T-helper 9 cell (primary cell): ENCODE measurements around the gene CFAP57.

Experiments used
- DNase-seq: peaks from one replicate; pipeline ENCODE4 v3.0.0-alpha.2; 2020

Gene CFAP57

DNA sequence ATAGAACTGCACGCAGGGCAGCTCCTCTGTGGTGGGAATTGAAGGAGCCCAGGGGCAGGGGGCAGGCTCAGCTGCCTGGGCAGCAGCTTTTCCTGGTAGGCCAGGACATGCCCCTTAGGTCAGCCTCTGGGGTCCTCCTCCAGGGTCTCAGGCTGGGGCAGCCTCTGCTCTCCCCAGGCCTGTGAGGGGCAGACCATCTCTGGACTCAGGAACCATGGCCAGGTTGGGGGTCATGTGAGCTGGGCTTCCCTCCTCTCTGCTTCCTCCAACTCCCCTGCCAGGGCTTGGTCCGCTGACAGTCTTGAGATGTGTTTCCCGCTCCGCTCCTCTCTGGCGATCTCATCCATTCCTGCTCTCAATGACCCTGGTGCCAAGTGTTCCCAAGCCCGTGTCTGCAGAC lies 107.5 kb downstream of the CFAP57 start:
- DNase-seq, result no peak

DNA sequence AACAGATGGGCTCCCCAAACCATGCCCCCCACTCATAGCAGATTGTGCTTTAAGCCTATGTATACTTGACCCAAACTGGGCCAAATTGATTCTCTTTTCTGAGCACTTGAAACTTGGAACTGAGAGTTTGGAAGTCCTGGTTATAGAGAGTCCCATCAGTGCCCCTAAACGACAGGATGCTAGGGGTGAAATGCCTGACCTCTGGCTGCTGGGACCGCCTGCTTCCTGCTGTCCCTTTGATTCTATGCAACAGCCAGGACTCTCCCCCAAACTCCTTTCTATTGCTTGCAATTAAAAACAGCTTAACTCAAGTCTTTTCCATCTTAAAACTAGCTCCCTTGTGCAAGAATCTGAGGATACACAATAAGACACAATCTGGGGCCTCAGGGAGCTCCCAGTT lies 108.6 kb downstream of the CFAP57 start:
- DNase-seq, result no peak

DNA sequence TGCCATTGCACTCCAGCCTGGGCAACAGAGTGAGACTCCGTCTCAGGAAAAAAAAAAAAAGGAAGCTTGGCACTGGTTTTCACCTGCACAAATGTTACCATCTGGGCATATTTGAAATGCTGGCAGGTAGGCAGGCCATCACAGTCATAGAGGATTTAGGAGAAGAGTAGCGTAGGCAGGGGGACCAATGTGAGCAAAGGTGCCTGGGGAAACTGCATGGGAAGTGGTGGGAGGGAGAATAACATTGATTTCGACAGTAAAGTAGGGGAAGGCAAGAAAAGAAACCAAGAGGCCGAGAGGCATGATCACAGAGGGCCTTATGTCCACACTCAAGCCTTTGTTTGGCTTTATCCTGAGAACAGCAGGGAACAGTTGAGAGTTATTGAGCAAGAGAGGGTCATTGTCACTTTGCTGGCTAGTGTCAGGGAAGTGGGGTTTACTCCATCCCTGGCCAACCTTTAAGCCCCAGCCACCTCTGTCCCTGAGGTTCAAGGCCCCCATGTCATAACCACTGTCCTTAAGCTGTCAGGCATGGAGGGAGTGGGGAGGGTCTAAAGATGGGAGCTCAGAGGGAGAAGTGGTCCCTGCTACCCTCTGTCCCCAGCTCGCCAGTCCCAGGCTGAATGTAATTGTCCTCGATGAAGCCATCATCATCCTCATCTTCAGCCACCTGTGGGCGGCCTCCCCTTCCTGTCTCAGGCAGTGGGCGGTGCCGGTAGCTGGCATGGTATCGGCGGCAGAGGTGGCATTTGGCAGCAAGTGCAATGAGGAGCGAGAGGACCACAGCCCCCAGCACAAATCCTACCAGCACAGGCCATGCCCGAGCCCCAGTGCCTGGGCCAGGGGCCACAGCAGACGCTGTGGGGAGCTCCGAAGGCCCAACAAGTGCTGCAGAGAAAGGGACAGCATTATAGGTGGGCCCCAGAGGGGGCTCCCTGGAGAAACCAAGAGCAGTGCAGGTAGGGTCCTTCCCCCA lies 110.4 kb downstream of the CFAP57 start:
- no peak for DNase-seq

DNA sequence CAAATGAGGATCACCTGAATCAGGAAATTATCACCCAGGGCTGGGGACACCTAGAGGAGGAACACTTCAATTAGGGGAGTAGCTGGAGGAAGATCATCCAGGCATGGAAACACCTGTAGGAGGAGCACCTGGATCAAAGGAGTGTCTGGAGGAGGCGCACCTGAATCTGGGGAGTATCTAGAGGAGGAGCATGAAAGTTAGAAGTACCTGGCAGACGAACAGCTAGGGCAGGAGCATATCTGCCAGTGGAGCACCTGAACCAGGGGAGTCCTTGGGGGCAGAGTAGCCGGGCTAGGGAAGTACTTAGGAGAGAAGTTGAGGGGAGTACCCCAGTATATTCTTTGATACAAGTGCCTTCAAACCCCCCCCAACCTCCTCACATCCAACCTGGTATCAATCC lies 111.9 kb downstream of the CFAP57 start:
- no peak for DNase-seq

DNA sequence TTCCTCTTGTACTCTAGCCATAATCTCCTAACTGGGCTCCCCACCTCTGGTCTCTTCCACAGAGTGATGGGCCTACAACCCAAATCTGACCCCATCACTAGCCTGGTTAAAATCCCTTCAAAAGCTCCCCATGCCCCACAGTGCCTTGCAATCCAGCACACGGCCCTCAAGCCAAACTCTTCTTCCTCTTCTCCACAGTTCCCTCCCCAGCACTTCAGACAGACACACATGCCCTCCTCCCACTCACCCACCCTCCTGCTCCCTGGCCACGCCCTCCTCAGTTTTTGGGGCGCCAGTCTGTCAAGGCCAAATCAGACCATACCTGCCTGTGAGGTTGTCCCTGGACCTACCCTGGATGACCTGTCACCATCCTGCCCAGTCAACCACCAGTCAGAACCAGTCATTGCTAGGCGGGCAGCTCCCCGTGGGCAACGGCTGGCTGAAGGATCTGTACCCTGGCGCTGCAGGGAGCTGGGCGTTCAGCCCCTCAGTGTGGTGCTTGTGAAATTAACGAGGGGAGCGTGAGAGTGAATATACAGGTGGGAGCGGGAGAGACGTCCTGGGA lies 112.5 kb downstream of the CFAP57 start:
- DNase-seq, result no peak

DNA sequence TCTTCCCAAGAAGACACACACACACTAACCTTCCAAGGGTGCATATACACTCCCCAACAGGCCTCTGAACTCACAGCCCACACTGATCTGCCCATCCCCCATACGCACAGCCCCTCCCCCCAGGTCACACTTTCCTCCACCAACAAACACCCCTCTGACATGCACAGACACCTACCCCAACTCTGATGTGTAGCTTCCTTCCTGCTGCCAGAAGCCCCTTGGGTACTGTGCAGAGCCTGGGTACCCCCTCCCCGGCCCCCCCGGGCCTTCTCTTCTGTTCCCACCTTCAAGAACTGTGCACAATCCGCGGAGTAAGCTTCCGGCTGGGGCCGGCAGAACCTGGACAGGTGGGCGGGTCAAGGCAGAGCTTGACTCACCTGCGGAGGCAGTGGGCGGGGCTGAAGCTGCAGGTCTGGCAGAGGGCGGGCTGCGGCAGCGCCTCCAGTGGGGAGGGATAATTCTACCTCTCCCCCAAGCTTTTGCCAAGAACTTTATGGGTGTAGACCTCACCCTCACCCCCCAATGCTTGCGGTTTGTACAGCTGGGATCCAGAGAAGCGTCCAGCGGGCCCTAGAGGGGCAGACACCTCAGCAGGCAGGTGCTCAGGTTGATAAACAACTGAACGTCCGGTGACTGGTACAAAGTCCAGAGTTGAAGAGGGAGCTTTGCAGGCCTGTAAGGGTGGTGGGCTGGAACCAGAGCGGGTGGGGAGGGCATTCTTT lies 113.3 kb downstream of the CFAP57 start, which contains the start of gene C1orf210:
Gene C1orf210 (minus strand): TSS at position 313 of the 722 bp plus-strand sequence. CDS start 2,311 bp downstream, outside the sequence.
- DNase-seq, result no peak

DNA sequence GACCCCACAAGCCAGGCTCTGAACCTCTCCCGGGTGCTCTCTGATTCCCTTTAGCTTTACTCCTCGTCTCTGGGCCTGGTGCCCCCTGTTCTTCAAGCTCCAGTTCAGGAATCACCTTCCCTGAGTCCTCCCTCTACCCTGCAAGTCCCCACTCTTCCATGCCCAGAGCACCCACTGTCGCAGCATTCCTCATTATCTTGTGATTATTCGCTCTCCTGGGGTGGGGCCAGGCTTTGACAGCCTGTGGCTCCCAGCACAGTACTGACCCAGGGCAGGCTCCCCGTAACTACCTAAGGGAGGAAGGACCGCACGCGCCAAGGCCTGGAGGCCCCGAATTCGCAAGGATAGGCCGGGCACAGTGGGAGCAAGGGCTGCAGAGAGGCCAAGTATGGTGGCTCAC lies 114.0 kb downstream of the CFAP57 start:
- no peak for DNase-seq

DNA sequence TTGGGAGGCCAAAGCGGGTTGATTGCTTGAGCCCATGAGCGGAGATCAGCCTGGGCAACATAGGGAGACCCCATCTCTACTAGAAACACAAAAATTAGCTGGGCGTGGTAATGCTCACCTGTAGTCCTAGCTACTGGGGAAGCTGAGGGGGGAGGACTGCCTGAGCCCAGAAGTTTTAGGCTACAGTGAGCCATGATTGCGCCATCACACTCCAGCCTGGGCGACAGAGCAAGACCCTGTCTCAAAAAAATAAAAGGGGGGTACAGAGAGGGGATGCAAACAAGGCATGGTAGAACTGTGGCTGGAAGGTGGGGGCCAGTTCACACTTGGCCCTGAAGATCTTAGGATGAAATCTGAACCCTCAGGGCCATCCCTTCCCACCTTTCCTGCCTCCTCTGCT lies 114.4 kb downstream of the CFAP57 start:
- no peak for DNase-seq

DNA sequence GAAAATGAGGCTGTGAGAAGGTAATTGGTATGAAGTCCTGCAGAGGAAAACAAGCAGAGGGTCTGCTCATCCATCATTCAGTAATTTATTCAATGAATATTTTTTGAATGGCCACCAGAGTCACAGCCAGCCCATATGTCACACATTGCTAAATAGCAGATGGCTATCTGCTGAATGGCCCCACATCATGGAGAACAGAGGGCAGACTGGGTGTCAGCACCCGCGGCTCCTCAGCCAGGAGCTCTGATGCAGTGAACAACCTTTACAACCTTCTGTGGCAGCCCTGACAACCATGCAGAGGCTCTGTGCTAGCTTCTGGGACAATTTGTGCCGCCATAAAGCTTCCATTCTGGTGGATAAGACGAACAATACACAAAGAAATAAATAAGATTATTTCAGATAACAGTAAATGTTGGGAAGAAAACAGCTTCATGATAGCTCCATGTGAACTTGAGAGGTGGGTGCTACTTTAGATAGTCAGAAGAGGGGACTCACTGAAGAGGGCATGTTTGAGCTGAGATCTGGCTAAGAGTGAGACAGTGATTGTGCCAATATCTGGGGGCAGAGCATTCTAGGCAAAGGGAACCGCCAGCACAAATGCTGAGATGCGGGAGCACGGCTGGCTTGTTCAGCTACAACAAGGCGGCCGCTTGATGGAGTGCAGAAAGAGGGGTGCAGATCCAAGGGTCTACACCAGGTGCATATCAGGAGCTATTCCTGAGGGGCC lies 116.1 kb downstream of the CFAP57 start:
- DNase-seq, result no peak

DNA sequence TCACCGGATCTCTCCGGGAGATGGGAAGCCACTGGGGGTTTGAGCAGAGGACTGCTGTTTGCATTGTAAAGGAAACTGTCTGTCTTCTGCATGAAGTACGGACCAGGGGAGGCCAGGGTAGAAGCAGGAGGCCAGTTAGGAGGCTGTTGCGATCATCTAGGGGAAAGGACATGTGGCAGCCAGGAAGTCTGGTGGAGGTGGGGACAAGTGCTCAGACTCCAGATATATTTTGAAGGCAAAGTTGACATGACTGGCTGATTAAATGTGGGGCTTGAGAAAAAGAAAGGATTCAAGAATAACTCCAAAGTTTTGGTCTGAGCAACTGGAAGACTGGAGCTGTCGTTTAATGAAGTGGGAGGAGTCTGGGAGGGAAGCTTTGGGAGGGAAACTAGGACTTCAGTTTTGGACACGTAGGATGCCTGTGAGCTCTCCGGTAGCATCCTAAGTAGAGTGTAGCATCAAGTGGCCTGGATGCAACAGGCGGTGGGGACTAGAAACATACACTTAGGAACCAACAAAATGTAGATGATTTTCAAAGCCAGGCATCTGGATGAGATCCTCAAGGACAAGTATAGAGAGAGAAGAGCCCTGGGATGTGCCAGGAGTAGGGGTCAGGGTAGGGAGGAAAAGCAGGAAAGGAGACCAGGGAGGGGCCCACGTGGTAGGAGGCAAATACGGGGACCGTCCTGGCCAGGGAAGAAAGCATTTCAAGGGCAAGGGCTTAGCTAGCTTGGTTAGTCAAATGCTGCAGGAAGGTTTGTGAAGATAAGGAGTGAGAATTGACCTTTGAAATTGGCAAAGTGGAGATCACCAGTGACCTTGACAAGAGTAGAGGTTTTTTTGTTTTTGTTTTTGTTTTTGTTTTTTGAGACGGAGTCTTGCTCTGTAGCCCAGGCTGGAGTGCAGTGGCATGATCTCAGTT lies 116.9 kb downstream of the CFAP57 start:
- DNase-seq, result no peak

DNA sequence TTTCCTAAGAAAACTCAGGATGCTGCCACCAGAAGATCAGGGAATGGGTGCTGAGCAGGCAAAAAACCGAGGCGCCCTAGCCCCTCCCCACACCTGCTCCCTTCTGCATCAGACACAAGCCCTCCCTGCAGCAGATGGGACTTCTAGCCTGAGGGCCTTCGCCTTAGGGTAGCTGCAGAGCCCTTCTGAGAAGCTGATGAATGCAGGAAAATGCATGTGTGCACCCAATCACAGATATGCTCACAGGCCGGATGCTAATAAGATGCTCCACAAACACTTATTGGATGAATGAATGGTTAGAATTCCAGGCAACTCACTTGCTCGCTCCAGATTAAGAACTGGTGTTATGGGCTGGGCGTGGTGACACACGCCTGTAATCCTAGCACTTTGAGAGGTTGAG lies 120.1 kb downstream of the CFAP57 start:
- no peak for DNase-seq

DNA sequence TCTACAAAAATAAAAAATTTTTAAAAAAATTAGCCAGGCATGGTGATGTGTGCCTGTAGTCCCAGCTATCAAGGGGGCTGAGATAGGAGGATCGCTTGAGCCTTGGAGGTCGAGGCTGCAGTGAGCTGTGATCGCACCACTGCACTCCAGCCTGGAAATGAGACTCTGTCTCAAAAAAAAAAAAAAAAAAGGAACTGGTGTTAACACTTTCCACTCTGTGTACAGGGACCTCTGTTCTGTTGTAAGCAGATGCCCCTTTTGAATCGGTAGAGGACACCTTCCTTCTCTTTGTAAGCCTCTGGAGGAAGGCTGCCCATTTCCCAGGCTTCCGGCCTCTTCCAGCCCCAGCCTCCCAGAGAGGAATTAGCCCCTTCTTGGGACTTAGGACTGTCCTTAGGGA lies 120.5 kb downstream of the CFAP57 start:
- DNase-seq, result no peak

DNA sequence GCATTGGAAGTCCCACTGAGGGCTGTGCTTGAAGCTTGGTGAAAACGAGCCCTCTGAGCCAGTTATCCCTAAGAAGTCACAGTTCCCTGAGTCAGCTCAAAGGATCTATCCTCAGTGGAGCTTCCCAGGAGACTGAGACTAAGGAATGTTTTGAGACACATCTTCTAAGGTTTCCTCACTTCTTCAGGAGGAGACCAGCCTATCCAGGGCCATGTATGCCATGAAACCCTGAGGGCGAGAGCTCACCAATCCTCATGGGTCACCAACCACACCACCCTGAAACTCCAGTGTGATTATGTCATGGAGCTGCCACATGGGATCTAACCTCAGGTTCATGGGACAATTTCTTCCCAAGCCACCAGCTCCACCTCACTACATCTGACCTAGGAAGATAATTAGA lies 121.0 kb downstream of the CFAP57 start:
- no peak for DNase-seq

DNA sequence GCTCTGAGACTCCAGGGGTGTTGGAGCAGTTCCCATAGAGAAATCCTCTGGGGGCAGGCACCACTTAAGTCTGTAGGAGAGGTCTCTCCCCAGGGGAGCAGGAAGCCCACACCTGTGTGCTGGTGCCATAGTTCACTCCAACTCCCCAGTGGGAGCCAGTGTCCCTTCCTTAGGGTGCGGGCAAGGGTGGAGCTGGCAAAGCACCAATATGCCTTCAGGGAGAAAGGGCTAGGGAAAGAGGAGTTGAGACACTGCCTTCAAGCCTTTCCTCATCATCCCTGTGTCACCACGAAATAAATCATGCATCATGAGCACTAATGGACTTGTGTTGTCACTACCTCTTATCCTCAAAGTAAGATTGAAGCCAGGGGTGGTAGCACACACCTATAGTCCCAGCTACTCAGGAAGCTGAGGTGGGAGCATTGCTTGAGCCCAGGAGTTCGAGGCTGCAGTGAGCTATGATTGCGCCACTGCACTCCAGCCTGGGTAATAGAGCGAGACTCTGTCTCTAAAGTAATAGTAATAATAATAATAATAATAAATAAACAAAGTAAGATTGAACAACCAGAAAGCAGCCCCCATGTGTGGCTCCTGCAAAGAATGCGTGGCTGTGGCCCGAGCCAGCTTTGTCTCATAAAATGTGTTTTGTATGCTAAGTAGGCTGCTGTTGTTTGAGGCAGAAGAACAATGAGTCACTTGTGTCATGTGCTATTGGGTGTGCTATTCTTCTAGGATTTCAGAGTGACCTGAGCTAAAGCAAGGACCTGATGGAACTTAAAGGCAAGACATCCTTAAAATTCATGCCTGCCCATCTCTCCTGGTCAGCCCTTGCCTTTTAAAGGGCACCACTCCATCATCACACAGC lies 122.0 kb downstream of the CFAP57 start:
- no peak for DNase-seq

DNA sequence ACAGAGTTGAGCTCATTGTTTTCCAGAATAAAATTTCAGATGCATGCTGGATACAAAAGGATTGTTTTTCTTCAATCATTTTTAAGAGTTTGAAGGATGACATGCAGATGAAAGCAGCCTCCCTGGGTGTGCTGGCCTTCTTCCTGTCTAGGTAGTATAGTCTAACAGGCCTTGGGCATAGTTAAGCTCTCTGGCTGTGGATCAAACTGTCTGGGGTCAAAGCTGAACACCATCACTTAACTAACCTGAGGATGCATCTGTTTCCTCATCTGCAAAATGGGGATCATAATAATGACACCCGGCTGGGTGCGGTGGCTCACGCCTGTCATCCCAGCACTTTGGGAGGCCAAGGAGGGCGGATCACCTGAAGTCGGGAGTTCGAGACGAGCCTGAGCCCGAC lies 122.6 kb downstream of the CFAP57 start:
- DNase-seq, result no peak

DNA sequence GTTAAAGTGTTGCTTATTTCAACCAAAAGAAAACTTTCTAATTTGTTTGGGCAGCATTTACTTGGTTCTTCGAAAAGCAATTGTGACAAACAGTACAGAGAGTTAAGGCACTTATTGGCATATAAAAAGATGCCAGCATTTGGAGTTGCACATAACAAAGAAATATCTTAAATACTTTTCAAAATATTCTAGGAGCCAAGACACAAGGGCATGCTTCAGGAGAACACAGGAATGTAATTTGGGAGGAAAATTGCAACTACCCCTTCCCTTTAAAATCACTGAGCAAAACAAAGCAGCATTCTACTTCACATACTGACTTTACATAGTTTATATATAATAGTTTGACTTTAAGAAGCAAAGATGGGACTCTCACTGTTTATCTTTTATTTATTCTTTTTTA lies 124.1 kb downstream of the CFAP57 start:
- no peak for DNase-seq

DNA sequence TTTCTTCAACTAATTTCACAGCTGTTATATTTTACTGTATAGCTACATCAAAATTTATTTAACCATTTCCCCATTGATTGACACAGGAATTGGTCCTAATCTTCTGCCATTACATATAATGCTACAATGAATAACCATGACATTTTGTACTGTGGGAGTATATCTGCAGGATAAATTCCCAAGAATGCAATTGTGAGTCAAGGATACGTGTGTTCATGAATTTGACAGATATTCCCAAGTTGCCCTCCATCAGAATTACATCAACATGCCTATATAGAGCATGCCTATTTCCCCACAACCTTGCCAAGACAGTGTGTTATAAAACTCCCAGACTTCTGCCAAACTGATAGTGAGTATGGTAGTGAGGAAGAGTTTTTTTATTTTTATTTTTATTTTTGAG lies 125.9 kb downstream of the CFAP57 start:
- DNase-seq, result no peak

DNA sequence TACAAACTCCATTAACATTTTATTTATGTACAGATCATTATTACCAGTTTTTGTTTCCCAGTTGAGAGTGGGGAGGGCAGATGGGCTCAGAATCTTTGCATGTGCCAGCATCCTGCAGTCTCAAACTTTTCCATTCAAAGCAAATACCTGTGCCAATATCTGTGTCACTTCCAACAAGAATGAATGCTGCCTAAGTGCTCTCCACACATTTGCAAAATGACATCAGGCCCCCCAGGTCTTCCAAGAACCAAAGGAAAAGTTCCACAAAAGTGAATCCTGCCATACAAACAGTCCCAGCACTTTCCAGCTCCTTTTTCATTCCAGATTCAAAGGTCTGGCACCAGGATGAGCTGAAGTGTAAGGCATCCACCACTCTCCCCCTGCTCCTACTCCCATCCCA lies 127.0 kb downstream of the CFAP57 start:
- DNase-seq, result no peak

DNA sequence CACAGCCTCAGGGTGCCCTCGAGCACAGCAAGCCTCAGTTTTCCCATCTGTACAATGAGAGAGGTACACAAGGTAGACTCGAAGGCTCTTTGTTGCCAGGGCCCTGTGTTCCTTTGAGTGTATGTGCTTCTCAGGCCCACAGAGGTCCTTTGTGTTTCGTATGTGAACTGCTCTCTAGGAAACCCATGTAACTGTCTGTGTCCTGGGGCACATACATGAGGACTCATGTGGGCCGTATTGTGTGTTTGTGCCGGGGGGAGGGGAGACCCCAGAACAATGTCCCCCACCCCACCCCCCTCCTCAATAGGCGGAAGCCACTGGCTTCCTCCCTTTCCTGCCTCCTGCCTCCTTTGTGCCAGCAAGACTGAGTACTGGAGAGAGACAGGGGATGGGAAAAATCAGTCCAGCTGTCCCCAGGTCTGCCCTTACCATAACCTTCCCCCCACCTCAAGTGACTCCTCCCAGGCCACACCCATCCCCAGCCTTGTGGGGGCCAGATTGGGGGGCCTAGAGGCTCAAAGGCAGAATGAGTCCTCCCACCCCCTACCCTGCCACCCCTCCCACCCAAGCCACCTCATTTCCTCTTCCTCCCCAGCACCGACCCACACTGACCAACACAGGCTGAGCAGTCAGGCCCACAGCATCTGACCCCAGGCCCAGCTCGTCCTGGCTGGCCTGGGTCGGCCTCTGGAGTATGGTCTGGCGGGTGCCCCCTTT lies 128.4 kb downstream of the CFAP57 start, which contains the start of gene TIE1:
Gene TIE1 (plus strand): TSS at position 605 of the 717 bp plus-strand sequence. CDS start 90 bp downstream, at position 695.
- no peak for DNase-seq

DNA sequence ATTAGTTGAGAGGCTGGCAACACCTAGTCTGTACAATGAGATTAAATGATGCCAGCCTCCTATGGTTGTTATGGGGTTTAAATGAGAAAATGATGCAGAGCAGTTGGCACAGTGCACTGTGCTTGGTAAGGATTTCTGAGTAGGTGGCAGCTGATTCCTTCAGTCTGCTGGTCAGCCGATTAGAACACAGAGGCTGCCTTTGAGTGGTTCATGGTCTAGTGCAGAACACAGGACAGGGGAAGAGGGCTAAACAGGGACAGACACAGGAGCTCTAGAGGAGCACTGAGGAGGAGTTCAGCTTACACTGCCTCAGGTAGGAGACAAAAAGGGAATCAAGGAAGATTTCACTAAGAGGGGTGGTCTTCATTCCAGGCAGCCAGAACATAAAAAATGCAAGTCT lies 130.1 kb downstream of the CFAP57 start:
- no peak for DNase-seq
